HCT116 (cell line): ENCODE results near the gene TMEM135. TPM values are rescaled to one million over a fixed set of nuclear protein-coding genes. Genes with fewer than 3 reads are reported as not detected.

ENCODE experiments used
- ATAC-seq: fragments of 200-7000 bp; cut with Tn5 transposase; 2 replicates; pipeline ENCODE4 v1.9.1; 2020; ENCODE audit warnings: mild to moderate bottlenecking, moderate library complexity
- BruUV-seq: library from RNA; stranded (reverse); fragments of 400-500 nt; replicated peaks from 2 replicates; lab custom pipeline; 2021; lab: Mats Ljungman, UMichigan
- CTCF ChIA-PET: fragments of 300-600 bp; sonication (Branson Sonifier 250); formaldehyde crosslinking; loops from one replicate; lab custom pipeline; 2021; ENCODE audit warnings: antibody characterized with exemption; lab: Charles Lee
- POLR2A ChIA-PET: fragments of 300-600, 350-600 bp; sonication (Branson Sonifier 250); formaldehyde crosslinking; loops from one replicate; lab custom pipeline; 2021; ENCODE audit warnings: antibody characterized with exemption; lab: Charles Lee
- RAD21 ChIA-PET, 2 experiments: fragments of 300-600 bp; sonication (Branson Sonifier 250); formaldehyde crosslinking; loops; one replicate each; lab custom pipeline; 2023; ENCODE audit warnings: low total read pairs in 2 of 2; ENCODE audit not compliant: uncharacterized antibody in 2 of 2, unreplicated experiment in 2 of 2, low non-redundant PET in 1 of 2; lab: Charles Lee
- DNase-seq: peaks from one replicate; pipeline ENCODE4 v3.0.0-alpha.2; 2010; ENCODE audit warnings: low read depth, low spot score
- H2AFZ ChIP-seq: fragments of 200-600 bp; shearing (Covaris generic), sonication (generic); 2 replicates; pipeline ENCODE4 v1.6.1; 2017; ENCODE audit warnings: low read depth, mixed run types, mixed read lengths, antibody characterized with exemption, low read length; ENCODE audit not compliant: poor library complexity, severe bottlenecking
- H3K27ac ChIP-seq: 2 replicates; pipeline ENCODE4 v1.5.1; 2012; ENCODE audit warnings: low read depth, low read length
- H3K27me3 ChIP-seq: fragments of 200-600 bp; sonication (generic); 2 replicates; pipeline ENCODE4 v1.6.1; 2016; ENCODE audit warnings: mixed run types, low read length, mixed read lengths; ENCODE audit not compliant: insufficient read depth
- H3K36me3 ChIP-seq, 2 experiments: fragments of 200-500 bp in 1 of 2; fragments of 200-600 bp in 1 of 2; sonication (Bioruptor generic) in 1 of 2; sonication (generic) in 1 of 2; 2 replicates each; pipeline versions ENCODE4 v1.5.1 to v1.6.1; 2014 to 2016; ENCODE audit warnings: low read length in 2 of 2, inconsistent platforms in 1 of 2, mixed read lengths in 1 of 2, mixed run types in 1 of 2; ENCODE audit not compliant: insufficient read depth in 2 of 2, control insufficient read depth in 1 of 2
- H3K4me1 ChIP-seq, 2 experiments: fragments of 200-600 bp in 1 of 2; sonication (generic) in 1 of 2; 2 replicates each; pipeline versions ENCODE4 v1.5.1 to v1.6.1; 2012 to 2017; ENCODE audit warnings: low read length in 2 of 2, inconsistent platforms in 1 of 2, mild to moderate bottlenecking in 1 of 2, mixed read lengths in 1 of 2, mixed run types in 1 of 2, moderate library complexity in 1 of 2; ENCODE audit not compliant: insufficient read depth in 2 of 2, control insufficient read depth in 1 of 2
- H3K4me2 ChIP-seq: fragments of 200-600 bp; sonication (generic); 2 replicates; pipeline ENCODE4 v1.6.1; 2017; ENCODE audit warnings: mixed run types, low read length, mixed read lengths
- H3K4me3 ChIP-seq, 2 experiments: fragments of 200-600 bp in 1 of 2; sonication (generic) in 1 of 2; replicated peaks in 1 of 2; 2 replicates each; pipeline ENCODE4 v1.5.1; 2011 to 2016; ENCODE audit warnings: low read length in 2 of 2, control low read depth in 1 of 2, low read depth in 1 of 2, mild to moderate bottlenecking in 1 of 2, mixed read lengths in 1 of 2, mixed run types in 1 of 2
- H3K79me2 ChIP-seq: fragments of 200-600 bp; sonication (generic); 2 replicates; pipeline ENCODE4 v1.6.1; 2017; ENCODE audit warnings: mild to moderate bottlenecking, mixed run types, low read length, moderate library complexity, mixed read lengths; ENCODE audit not compliant: insufficient read depth
- H3K9ac ChIP-seq: fragments of 200-600 bp; sonication (generic); 2 replicates; pipeline ENCODE4 v1.6.1; 2016; ENCODE audit warnings: low read length, mixed read lengths
- H3K9me2 ChIP-seq: fragments of 200-600 bp; sonication (generic), shearing (Covaris generic); 2 replicates; pipeline ENCODE4 v1.6.1; 2017; ENCODE audit warnings: mixed run types, mild to moderate bottlenecking, moderate library complexity; ENCODE audit not compliant: insufficient read depth
- H3K9me3 ChIP-seq, 2 experiments: fragments of 200-500 bp in 1 of 2; fragments of 200-600 bp in 1 of 2; sonication (Bioruptor generic) in 1 of 2; sonication (generic) in 1 of 2; 2 replicates each; pipeline ENCODE4 v1.6.1; 2014 to 2017; ENCODE audit warnings: low read length in 2 of 2, mixed read lengths in 2 of 2, inconsistent platforms in 1 of 2, low read depth in 1 of 2, mild to moderate bottlenecking in 1 of 2, mixed run types in 1 of 2, moderate library complexity in 1 of 2; ENCODE audit not compliant: control insufficient read depth in 1 of 2, insufficient read depth in 1 of 2
- H4K20me1 ChIP-seq: fragments of 200-600 bp; sonication (generic), shearing (Covaris generic); 2 replicates; pipeline ENCODE4 v1.6.1; 2017; ENCODE audit warnings: mixed run types, mild to moderate bottlenecking, moderate library complexity; ENCODE audit not compliant: insufficient read depth
- CEBPB ChIP-seq: IDR thresholded peaks from 2 replicates; pipeline ENCODE4 v1.6.1; 2012; ENCODE audit warnings: low read depth
- EZH2 ChIP-seq: fragments of 200-600 bp; sonication (generic); IDR thresholded peaks from 2 replicates; pipeline ENCODE4 v1.6.1; 2017; ENCODE audit warnings: antibody characterized with exemption, mixed run types
- JUND ChIP-seq: IDR thresholded peaks from 2 replicates; pipeline ENCODE4 v1.6.1; 2012
- POLR2AphosphoS5 ChIP-seq: IDR thresholded peaks from 2 replicates; pipeline ENCODE4 v1.6.1; 2011; ENCODE audit warnings: mild to moderate bottlenecking, low read depth, low read length, moderate library complexity
- ZBTB33 ChIP-seq: IDR thresholded peaks from 2 replicates; pipeline ENCODE4 v1.6.1; 2011; ENCODE audit warnings: mild to moderate bottlenecking, low read length, moderate library complexity; ENCODE audit not compliant: insufficient replicate concordance; ENCODE audit errors: extremely low read depth
- ZNF274 ChIP-seq: fragments of 200-500 bp; sonication (Bioruptor generic); IDR thresholded peaks from 2 replicates; pipeline ENCODE4 v1.6.1; 2014; ENCODE audit warnings: mild to moderate bottlenecking, low read depth, low read length, inconsistent platforms
- intact Hi-C: fragments of 100-400 bp; cut with micrococcal nuclease; formaldehyde crosslinking; loops from 2 replicates; pipeline ENCODE4 v1.10.0; 2022
- total RNA-seq: library from RNA; stranded (reverse); gene quantifications from one replicate; pipeline ENCODE4 v1.2.1, GENCODE V29; 2021; ENCODE audit not compliant: unreplicated experiment

TMEM135 gene
- total RNA-seq, 1 experiment from 2014 or later: 50.6 TPM

- ChIA-PET POLR2A (no interaction called here), RAD21 (no interaction called here), CTCF (no interaction called here)
- no peak for ATAC-seq
- Histone ChIP-seq H3K9me2 (no peaks in the 10 kb centered on the region), H4K20me1 (no peaks in the 10 kb centered on the region), H2AFZ (no peak overlapping the region), H3K27ac (no peak overlapping the region), H3K4me2 (no peak overlapping the region), H3K9me3 (no peaks in the 10 kb centered on the region), H3K79me2 (no peaks in the 10 kb centered on the region), H3K27me3 (no peaks in the 10 kb centered on the region), H3K4me3 (no peak overlapping the region), H3K4me1 (no peaks in the 10 kb centered on the region), H3K9ac (no peak overlapping the region), H3K36me3 (no peaks in the 10 kb centered on the region)
- intact Hi-C loops: no loop called here
- no peak for TF ChIP-seq EZH2
- no peak for TF ChIP-seq CEBPB
- no peak for TF ChIP-seq JUND
- TF ChIP-seq POLR2AphosphoS5: no peak
- no peak for TF ChIP-seq ZNF274
- BruUV-seq: no TSS peak
- no peak for DNase-seq
These were observed 22.1 kb upstream of the TMEM135 start for GRCh38 chr11:87015645-87016044.

- intact Hi-C loops: no loop called here
- BruUV-seq: no TSS peak
- RAD21 ChIA-PET: no interaction called here
- no peaks in the 10 kb centered on the region for H3K36me3 ChIP-seq
- H3K79me2 ChIP-seq: no peaks in the 10 kb centered on the region
- no peak overlapping the region for H2AFZ ChIP-seq
- no peaks in the 10 kb centered on the region for H3K4me1 ChIP-seq
- ATAC-seq (no peak), DNase-seq (no peak)
- no peaks in the 10 kb centered on the region for H3K9me2 ChIP-seq
- TF ChIP-seq POLR2AphosphoS5: no peak
- no peak for TF ChIP-seq ZBTB33
- no peak overlapping the region for H3K9ac ChIP-seq
- POLR2A ChIA-PET: no interaction called here
- no peaks in the 10 kb centered on the region for H3K9me3 ChIP-seq
- H3K27me3 ChIP-seq: no peaks in the 10 kb centered on the region
- no peak overlapping the region for H3K4me2 ChIP-seq
- H3K27ac ChIP-seq: no peak overlapping the region
- no peaks in the 10 kb centered on the region for H4K20me1 ChIP-seq
- CTCF ChIA-PET: no interaction called here
- H3K4me3 ChIP-seq: no peak overlapping the region
These were observed 18.0 kb upstream of the TMEM135 start for GRCh38 chr11:87019613-87020271.
